SK-N-SH (cell line): ENCODE results near the gene PLAC9. TPM values are rescaled to one million over a fixed set of nuclear protein-coding genes. Genes with fewer than 3 reads are reported as not detected.

ENCODE experiments used
- CTCF ChIA-PET: fragments of 300-600, 350-600 bp; formaldehyde crosslinking; extraction: SDS; loops from one replicate; lab custom pipeline; 2021; lab: Yijun Ruan, JAX
- POLR2A ChIA-PET: fragments of 350-600 bp; sonication (Branson Sonifier 250); formaldehyde crosslinking; extraction: SDS; loops from one replicate; lab custom pipeline; 2020; ENCODE audit warnings: antibody characterized with exemption, inconsistent platforms; lab: Yijun Ruan, JAX
- DNase-seq: peaks from one replicate; pipeline ENCODE4 v3.0.0; 2012
- H2AFZ ChIP-seq: fragments of 200-600 bp; sonication (generic); 2 replicates; pipeline ENCODE4 v1.8.1; 2016; ENCODE audit warnings: antibody characterized with exemption, mild to moderate bottlenecking, low read depth
- H3F3A ChIP-seq: fragments of 200-600 bp; sonication (generic); replicated peaks from 2 replicates; pipeline ENCODE3; 2016; ENCODE audit warnings: antibody characterized with exemption, mild to moderate bottlenecking; ENCODE audit not compliant: insufficient read depth
- H3K27ac ChIP-seq, 2 experiments: fragments of 200-500 bp in 1 of 2; fragments of 200-600 bp in 1 of 2; sonication (Bioruptor generic) in 1 of 2; sonication (generic), shearing (Covaris generic) in 1 of 2; 2 replicates each; pipeline versions ENCODE4 v1.5.1 to v1.6.1; 2014 to 2016; ENCODE audit warnings: low read depth in 2 of 2, inconsistent platforms in 1 of 2, low read length in 1 of 2, mild to moderate bottlenecking in 1 of 2, mixed read lengths in 1 of 2
- H3K27me3 ChIP-seq: fragments of 200-600 bp; sonication (generic), shearing (Covaris generic); 2 replicates; pipeline ENCODE4 v1.6.1; 2016; ENCODE audit warnings: mixed run types; ENCODE audit not compliant: insufficient read depth
- H3K36me3 ChIP-seq, 2 experiments: fragments of 200-500 bp in 1 of 2; fragments of 200-600 bp in 1 of 2; sonication (Bioruptor generic) in 1 of 2; sonication (generic) in 1 of 2; replicated peaks in 1 of 2; 2 replicates each; pipeline versions ENCODE3 to v1.5.1; 2014 to 2016; ENCODE audit warnings: low read length in 1 of 2, mild to moderate bottlenecking in 1 of 2; ENCODE audit not compliant: insufficient read depth in 2 of 2, control insufficient read depth in 1 of 2
- H3K4me1 ChIP-seq, 2 experiments: fragments of 200-500 bp in 1 of 2; fragments of 200-600 bp in 1 of 2; sonication (Bioruptor generic) in 1 of 2; sonication (generic), shearing (Covaris generic) in 1 of 2; 2 replicates each; pipeline versions ENCODE4 v1.5.1 to v1.6.1; 2014 to 2016; ENCODE audit warnings: low read depth in 1 of 2, low read length in 1 of 2, mixed run types in 1 of 2; ENCODE audit not compliant: insufficient read depth in 2 of 2, control insufficient read depth in 1 of 2
- H3K4me2 ChIP-seq: fragments of 200-600 bp; sonication (generic), shearing (Covaris generic); 2 replicates; pipeline ENCODE4 v1.6.1; 2017; ENCODE audit warnings: mixed run types
- H3K4me3 ChIP-seq, 2 experiments: fragments of 200-500 bp in 1 of 2; fragments of 200-600 bp in 1 of 2; sonication (Bioruptor generic) in 1 of 2; sonication (generic), shearing (Covaris generic) in 1 of 2; 2 replicates each; pipeline versions ENCODE4 v1.5.1 to v1.8.1; 2014 to 2016; ENCODE audit warnings: low read depth in 2 of 2, inconsistent platforms in 1 of 2, low read length in 1 of 2, mild to moderate bottlenecking in 1 of 2, mixed read lengths in 1 of 2, moderate library complexity in 1 of 2
- H3K79me2 ChIP-seq: fragments of 200-600 bp; sonication (generic); 2 replicates; pipeline ENCODE4 v1.8.1; 2017; ENCODE audit warnings: mild to moderate bottlenecking; ENCODE audit not compliant: insufficient read depth
- H3K9ac ChIP-seq: fragments of 200-600 bp; sonication (generic); 2 replicates; pipeline ENCODE4 v1.6.1; 2017; ENCODE audit warnings: mixed run types
- H3K9me2 ChIP-seq: fragments of 200-600 bp; sonication (generic); 2 replicates; pipeline ENCODE4 v1.6.1; 2017; ENCODE audit warnings: mixed run types
- H3K9me3 ChIP-seq: fragments of 200-600 bp; sonication (generic); 2 replicates; pipeline ENCODE4 v1.6.1; 2017; ENCODE audit warnings: mixed run types, mild to moderate bottlenecking, moderate library complexity
- H4K20me1 ChIP-seq: fragments of 200-600 bp; sonication (generic); 2 replicates; pipeline ENCODE4 v1.6.1; 2017; ENCODE audit warnings: mild to moderate bottlenecking, mixed run types; ENCODE audit not compliant: insufficient read depth
- CHD2 ChIP-seq: fragments of 150-350 bp; IDR thresholded peaks from 2 replicates; pipeline ENCODE4 v1.6.1; 2018; ENCODE audit warnings: low read length; ENCODE audit not compliant: partially characterized antibody
- ELF1 ChIP-seq: IDR thresholded peaks from 2 replicates; pipeline ENCODE4 v1.4.0; 2012
- EP300 ChIP-seq, 2 experiments: IDR thresholded peaks; 2 replicates each; pipeline versions ENCODE4 v1.4.0 to v1.6.1; 2012; ENCODE audit warnings: borderline replicate concordance in 1 of 2, low read depth in 1 of 2, low read length in 1 of 2
- FOSL2 ChIP-seq: IDR thresholded peaks from 2 replicates; pipeline ENCODE4 v1.4.0; 2012; ENCODE audit warnings: low read depth, mild to moderate bottlenecking, moderate library complexity, borderline replicate concordance
- FOXJ3 ChIP-seq: sonication (generic); formaldehyde crosslinking; IDR thresholded peaks from 2 replicates; pipeline ENCODE4 v1.5.1; 2020; ENCODE audit warnings: mild to moderate bottlenecking, missing genetic modification reagents
- FOXM1 ChIP-seq: IDR thresholded peaks from 2 replicates; pipeline ENCODE4 v1.4.0; 2012; ENCODE audit warnings: low read depth, mild to moderate bottlenecking
- GABPA ChIP-seq: IDR thresholded peaks from 2 replicates; pipeline ENCODE4 v1.4.0; 2012; ENCODE audit warnings: low read depth, mild to moderate bottlenecking
- JUND ChIP-seq: IDR thresholded peaks from 2 replicates; pipeline ENCODE4 v1.4.0; 2012
- NFIC ChIP-seq: IDR thresholded peaks from 2 replicates; pipeline ENCODE4 v1.4.0; 2012; ENCODE audit warnings: borderline replicate concordance
- POLR2AphosphoS5 ChIP-seq: IDR thresholded peaks from 2 replicates; pipeline ENCODE4 v1.6.1; 2012; ENCODE audit warnings: low read depth, low read length
- RCOR1 ChIP-seq: fragments of 150-350 bp; IDR thresholded peaks from 2 replicates; pipeline ENCODE4 v1.6.1; 2017; ENCODE audit warnings: antibody characterized with exemption, low read length
- RXRA ChIP-seq: IDR thresholded peaks from 2 replicates; pipeline ENCODE4 v1.4.0; 2012; ENCODE audit warnings: low read depth, mild to moderate bottlenecking, borderline replicate concordance
- SIN3A ChIP-seq: IDR thresholded peaks from 2 replicates; pipeline ENCODE4 v1.6.1; 2012; ENCODE audit warnings: low read depth, mild to moderate bottlenecking, low read length, moderate library complexity, borderline replicate concordance
- TAF1 ChIP-seq: IDR thresholded peaks from 2 replicates; pipeline ENCODE4 v1.6.1; 2012; ENCODE audit warnings: low read depth, mild to moderate bottlenecking, low read length, moderate library complexity, borderline replicate concordance
- TCF12 ChIP-seq: IDR thresholded peaks from 2 replicates; pipeline ENCODE4 v1.4.0; 2012
- USF1 ChIP-seq: IDR thresholded peaks from 2 replicates; pipeline ENCODE4 v1.4.0; 2012; ENCODE audit warnings: low read depth, borderline replicate concordance
- USF2 ChIP-seq: fragments of 150-350 bp; IDR thresholded peaks from 2 replicates; pipeline ENCODE4 v1.6.1; 2017; ENCODE audit warnings: antibody characterized with exemption, low read length, low read depth, borderline replicate concordance
- YY1 ChIP-seq: IDR thresholded peaks from 2 replicates; pipeline ENCODE4 v1.4.0; 2012; ENCODE audit warnings: low read depth, mild to moderate bottlenecking
- ZBTB33 ChIP-seq: IDR thresholded peaks from 2 replicates; pipeline ENCODE4 v1.4.0; 2012; ENCODE audit warnings: low read depth, borderline replicate concordance
- WGBS: methylation state at CpG from one replicate; pipeline ENCODE4 v1.1.6; 2017; ENCODE audit warnings: low lambda C conversion rate; 5-methylcytosine and 5-hydroxymethylcytosine counted together
- polyA plus RNA-seq, 3 experiments: library from polyadenylated mRNA; depleted of rRNA; stranded (reverse); fragments of >200 nt; gene quantifications; 2 replicates each; pipeline ENCODE4 v1.2.3, GENCODE V29; 2012

Gene PLAC9
- polyA plus RNA-seq, 1 of the 3 experiments (the other 2 are of a cell fraction) = 0.21 TPM

- DNase-seq = no peak
- H3K4me1 ChIP-seq = peaks cover 4 to 9% of the 10 kb centered on the region in 2 experiments; a peak in 2 of 4 replicates
- TF ChIP-seq EP300 (IDR thresholded peaks at IDR 0.05; ENCODE audit: borderline replicate concordance in 1 of 2, low read depth in 1 of 2, low read length in 1 of 2) = no peak
- H3K9me2 ChIP-seq = no peaks in the 10 kb centered on the region
- no peak overlapping the region for H3K9ac ChIP-seq
- H3K79me2 ChIP-seq = no peaks in the 10 kb centered on the region
- H2AFZ ChIP-seq = no peak overlapping the region
- no peak overlapping the region for H3K27ac ChIP-seq
- H3K4me2 ChIP-seq = no peak overlapping the region
- no peaks in the 10 kb centered on the region for H3F3A ChIP-seq
- ChIA-PET POLR2A (no interaction called here), CTCF (interaction anchor here (0.8 to 3.2 kb wide), 2 partner anchors 9 to 82 kb away, joined by 4 to 18 read pairs; no protein-coding TSS in a partner anchor)
- H4K20me1 ChIP-seq = no peaks in the 10 kb centered on the region
- 67% methylated on average over 7 of the region's 7 CpGs for WGBS
- H3K9me3 ChIP-seq = no peaks in the 10 kb centered on the region
- H3K4me3 ChIP-seq = no peak overlapping the region
- no peaks in the 10 kb centered on the region for H3K36me3 ChIP-seq
- no peaks in the 10 kb centered on the region for H3K27me3 ChIP-seq
Observed at GRCh38 chr10:80140251-80140650, 7.7 kb downstream of the PLAC9 start.

- H3K27ac ChIP-seq = no peak overlapping the region
- ChIA-PET CTCF (interaction anchor here (0.8 to 3.3 kb wide), 6 partner anchors 9 to 80 kb away, joined by 3 to 28 read pairs (median 18); partner anchors contain the start of gene PLAC9), POLR2A (no interaction called here)
Observed at GRCh38 chr10:80141696-80142460, 9.3 kb downstream of the PLAC9 start.

More at GRCh38 chr10:80141696-80142460, 9.3 kb downstream of the PLAC9 start:
- Histone ChIP-seq H3K27me3 (no peaks in the 10 kb centered on the region), H4K20me1 (no peaks in the 10 kb centered on the region), H3K9me3 (no peaks in the 10 kb centered on the region), H3K4me3 (no peak overlapping the region), H3K9ac (no peak overlapping the region), H3K4me2 (no peak overlapping the region), H3K9me2 (no peaks in the 10 kb centered on the region), H3K36me3 (no peaks in the 10 kb centered on the region), H3K79me2 (no peaks in the 10 kb centered on the region), H2AFZ (no peak overlapping the region), H3F3A (no peaks in the 10 kb centered on the region), H3K4me1 (peaks cover 4 to 9% of the 10 kb centered on the region in 2 experiments; a peak in 2 of 4 replicates)
- 78% methylated on average over 15 of the region's 19 CpGs for WGBS
- no peak for DNase-seq
- TF ChIP-seq JUND = no peak
- TF ChIP-seq TAF1 = no peak
- TF ChIP-seq YY1 = no peak
- no peak for TF ChIP-seq USF1
- no peak for TF ChIP-seq RXRA
- TF ChIP-seq GABPA = no peak
- no peak for TF ChIP-seq FOXJ3
- TF ChIP-seq USF2 = no peak
- TF ChIP-seq FOXM1 = no peak
- TF ChIP-seq TCF12 = no peak
- TF ChIP-seq FOSL2 = no peak
- TF ChIP-seq NFIC = no peak
- TF ChIP-seq RCOR1 = no peak
- TF ChIP-seq SIN3A = no peak
- no peak for TF ChIP-seq CHD2
- no peak for TF ChIP-seq ZBTB33
- no peak for TF ChIP-seq ELF1
- no peak for TF ChIP-seq POLR2AphosphoS5
